Bronchial epithelial cell (primary cell): ENCODE results near the gene WSCD1. TPM values are rescaled to one million over a fixed set of nuclear protein-coding genes. Genes with fewer than 3 reads are reported as not detected.

Experiments
- DNase-seq: peaks from one replicate; pipeline ENCODE4 v3.0.0-alpha.2; 2010; ENCODE audit warnings: low read depth
- FAIRE-seq: peaks from 2 replicates; lab custom pipeline; 2011; peaks lifted over from hg19 to GRCh38; lab: Jason Lieb, UNC
- H3K27me3 ChIP-seq: 2 replicates; pipeline ENCODE4 v1.5.1; 2011; ENCODE audit warnings: low read length; ENCODE audit not compliant: control insufficient read depth, insufficient read depth
- H3K36me3 ChIP-seq: 2 replicates; pipeline ENCODE4 v1.5.1; 2011; ENCODE audit warnings: low read length; ENCODE audit not compliant: control insufficient read depth, insufficient read depth
- H3K4me3 ChIP-seq: 2 replicates; pipeline ENCODE4 v1.5.1; 2011; ENCODE audit warnings: mild to moderate bottlenecking, low read depth, low read length, control low read depth
- total RNA-seq: library from RNA; depleted of rRNA; stranded (reverse); fragments of >200 nt; gene quantifications from 2 replicates; pipeline ENCODE4 v1.2.1, GENCODE V29; 2014
- TF ChIP-seq, protein P1 (sequence below): IDR thresholded peaks from 2 replicates; pipeline ENCODE4 v1.5.1; 2011; ENCODE audit warnings: mild to moderate bottlenecking, moderate library complexity, low read length, control low read depth, inconsistent platforms; ENCODE audit not compliant: insufficient read depth, severe bottlenecking

Gene WSCD1
- total RNA-seq, 1 donor from 2014 or later: 0.26 TPM

DNA sequence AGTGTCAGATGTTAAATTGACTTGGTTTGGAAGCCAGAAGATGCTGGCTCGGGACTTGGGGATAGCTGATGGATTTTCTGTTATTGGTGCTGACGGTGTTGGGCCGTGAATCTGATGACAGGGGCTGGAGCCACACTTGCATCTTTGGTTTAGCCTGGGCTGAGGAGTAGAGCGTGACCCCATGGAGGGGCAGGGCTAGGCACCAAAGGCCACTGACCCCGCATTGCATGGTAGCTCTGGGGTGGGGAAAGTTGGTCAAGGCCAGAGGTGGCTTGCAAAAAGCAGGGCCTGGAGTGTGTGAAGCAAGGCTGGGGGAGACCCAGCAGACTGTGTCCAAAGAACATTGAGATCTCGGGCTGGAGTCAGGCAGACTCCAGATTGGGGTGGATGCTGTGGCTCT, 25.3 kb downstream of the WSCD1 start:
- Histone ChIP-seq H3K36me3 (no peaks in the 10 kb centered on the region), H3K27me3 (no peaks in the 10 kb centered on the region), H3K4me3 (no peak overlapping the region)
- TF ChIP-seq, protein P1, sequence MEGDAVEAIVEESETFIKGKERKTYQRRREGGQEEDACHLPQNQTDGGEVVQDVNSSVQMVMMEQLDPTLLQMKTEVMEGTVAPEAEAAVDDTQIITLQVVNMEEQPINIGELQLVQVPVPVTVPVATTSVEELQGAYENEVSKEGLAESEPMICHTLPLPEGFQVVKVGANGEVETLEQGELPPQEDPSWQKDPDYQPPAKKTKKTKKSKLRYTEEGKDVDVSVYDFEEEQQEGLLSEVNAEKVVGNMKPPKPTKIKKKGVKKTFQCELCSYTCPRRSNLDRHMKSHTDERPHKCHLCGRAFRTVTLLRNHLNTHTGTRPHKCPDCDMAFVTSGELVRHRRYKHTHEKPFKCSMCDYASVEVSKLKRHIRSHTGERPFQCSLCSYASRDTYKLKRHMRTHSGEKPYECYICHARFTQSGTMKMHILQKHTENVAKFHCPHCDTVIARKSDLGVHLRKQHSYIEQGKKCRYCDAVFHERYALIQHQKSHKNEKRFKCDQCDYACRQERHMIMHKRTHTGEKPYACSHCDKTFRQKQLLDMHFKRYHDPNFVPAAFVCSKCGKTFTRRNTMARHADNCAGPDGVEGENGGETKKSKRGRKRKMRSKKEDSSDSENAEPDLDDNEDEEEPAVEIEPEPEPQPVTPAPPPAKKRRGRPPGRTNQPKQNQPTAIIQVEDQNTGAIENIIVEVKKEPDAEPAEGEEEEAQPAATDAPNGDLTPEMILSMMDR: no peak
- DNase-seq: no peak
- FAIRE-seq: no peak

DNA sequence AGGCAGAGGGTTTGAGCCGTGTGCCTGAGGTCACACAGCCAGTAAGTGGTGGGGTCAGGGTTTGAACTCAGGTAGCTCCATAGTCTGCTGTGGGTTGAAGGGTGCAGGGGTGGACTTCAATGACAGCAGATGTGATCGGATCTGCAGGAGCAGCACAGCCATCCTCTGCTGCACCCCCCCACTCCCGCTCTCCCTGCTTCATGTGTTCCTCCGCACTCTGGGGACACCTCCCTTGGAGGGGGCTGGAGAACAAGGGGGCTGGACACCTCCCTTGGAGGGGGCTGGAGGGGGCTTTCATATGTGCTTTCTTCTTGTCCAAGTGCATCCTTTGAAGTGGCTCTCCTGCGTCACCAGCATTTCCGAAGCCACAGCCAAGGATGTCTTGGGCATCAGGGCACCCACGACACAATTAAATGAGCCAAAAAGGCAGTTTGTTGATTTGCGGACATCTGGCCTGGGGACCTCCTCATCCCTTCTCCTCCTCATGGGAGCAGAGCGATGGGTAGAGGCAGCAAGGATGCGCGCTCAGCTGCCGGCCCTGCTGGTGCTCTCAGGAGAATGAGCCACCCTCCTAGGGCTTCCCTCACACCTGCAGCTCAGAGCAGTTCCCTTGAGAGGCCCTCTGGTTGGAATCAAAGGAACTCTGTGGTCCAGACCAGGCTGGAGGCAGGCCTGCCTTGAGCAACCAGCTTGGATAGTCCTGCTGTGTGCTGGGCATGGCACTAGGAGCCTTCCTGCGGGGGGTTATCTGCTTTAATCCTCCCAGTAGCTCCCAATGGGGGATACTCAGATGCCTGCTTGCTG, 26.2 kb downstream of the WSCD1 start:
- TF ChIP-seq, protein P1: no peak
- FAIRE-seq: no peak
- DNase-seq: no peak
- Histone ChIP-seq H3K27me3 (no peaks in the 10 kb centered on the region), H3K36me3 (no peaks in the 10 kb centered on the region), H3K4me3 (no peak overlapping the region)

DNA sequence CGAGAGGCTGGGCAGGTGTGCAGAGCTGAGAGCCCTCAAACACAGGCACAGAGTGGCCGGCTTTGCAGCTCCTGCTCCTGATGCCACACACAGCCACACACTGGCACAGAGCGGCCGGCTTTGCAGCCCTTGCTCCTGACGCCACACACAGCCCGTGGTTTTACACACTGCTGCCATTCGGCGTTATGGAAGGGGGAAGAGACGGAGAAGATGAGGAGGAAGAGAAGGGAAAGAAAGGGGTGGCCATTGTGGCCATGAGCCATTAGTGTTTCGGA, 26.8 kb downstream of the WSCD1 start:
- TF ChIP-seq, protein P1: no peak
- no peaks in the 10 kb centered on the region for H3K27me3 ChIP-seq
- no peak for FAIRE-seq

DNA sequence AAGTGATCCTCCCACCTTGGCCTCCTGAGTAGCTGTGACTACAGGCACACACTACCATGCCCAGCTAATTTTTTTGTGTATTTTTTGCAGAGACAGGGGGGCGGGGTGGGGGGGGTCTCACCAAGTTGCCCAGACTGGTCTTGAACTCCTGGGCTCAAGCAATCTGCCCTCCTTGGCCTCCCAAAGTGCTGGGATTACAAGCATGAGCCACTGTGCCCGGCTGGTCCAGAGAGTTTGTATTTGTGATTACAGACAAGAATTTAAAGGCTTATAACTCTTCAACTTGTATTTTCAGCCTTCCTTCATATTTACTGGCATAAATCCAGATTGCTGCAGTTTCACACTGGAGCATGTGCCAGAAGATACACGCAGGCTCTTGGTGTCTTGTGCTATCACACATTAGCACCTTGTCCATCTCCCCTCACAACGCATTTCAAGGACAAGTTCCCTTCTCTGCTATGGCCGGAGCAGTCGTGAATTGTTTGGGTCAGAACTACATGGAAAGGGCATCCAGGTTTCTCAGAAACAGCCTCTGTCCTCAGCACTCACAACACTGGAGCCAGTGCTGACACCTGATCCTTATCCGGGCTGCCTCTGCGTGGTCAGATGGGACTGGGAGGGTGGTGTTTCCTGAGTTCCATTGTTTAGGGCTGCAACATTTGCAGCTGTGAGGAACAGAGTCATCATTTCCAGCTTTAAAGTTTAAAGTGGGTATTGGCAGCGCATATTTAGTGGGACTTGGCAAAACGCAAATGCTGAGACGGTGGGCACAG, 28.1 kb downstream of the WSCD1 start:
- TF ChIP-seq, protein P1: no peak
- Histone ChIP-seq H3K36me3 (no peaks in the 10 kb centered on the region), H3K4me3 (no peak overlapping the region), H3K27me3 (no peaks in the 10 kb centered on the region)
- no peak for FAIRE-seq
- no peak for DNase-seq

More for the DNA sequence above, 26.8 kb downstream of the WSCD1 start:
- Histone ChIP-seq H3K4me3 (no peak overlapping the region), H3K36me3 (no peaks in the 10 kb centered on the region)
- DNase-seq: no peak

DNA sequence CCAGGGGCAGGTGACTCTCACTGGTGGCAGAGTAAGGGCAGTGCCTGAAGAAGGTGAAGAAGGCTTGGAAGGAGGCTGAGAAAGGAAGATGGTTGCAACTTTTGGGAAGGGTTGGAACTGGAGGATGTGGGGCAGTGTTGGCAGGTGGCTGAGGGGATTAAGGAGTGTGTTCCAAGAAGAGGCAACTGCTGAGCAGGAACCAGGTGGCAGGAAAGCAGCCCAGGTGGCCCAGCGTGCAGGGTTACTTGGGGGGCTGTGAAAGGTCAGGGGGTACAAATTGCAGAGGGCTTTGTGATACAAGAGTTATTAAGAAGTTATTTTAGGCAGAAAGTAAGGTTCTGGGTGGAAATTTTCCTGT, 28.6 kb downstream of the WSCD1 start:
- no peaks in the 10 kb centered on the region for H3K36me3 ChIP-seq
- FAIRE-seq (no peak), DNase-seq (no peak)
- H3K27me3 ChIP-seq: no peaks in the 10 kb centered on the region
- TF ChIP-seq, protein P1: no peak
- H3K4me3 ChIP-seq: no peak overlapping the region
